IPS-15b (cell line): ENCODE data around the gene FCHO1.

Experiments used
- H3K27me3 ChIP-seq: one replicate; pipeline ENCODE4 v1.6.1; 2013; ENCODE audit warnings: low read length; ENCODE audit not compliant: control insufficient read depth, insufficient read depth
- H3K36me3 ChIP-seq: one replicate; pipeline ENCODE4 v1.6.1; 2013; ENCODE audit warnings: low read length; ENCODE audit not compliant: control insufficient read depth, insufficient read depth
- H3K4me1 ChIP-seq: one replicate; pipeline ENCODE4 v1.6.1; 2013; ENCODE audit warnings: mild to moderate bottlenecking, low read length; ENCODE audit not compliant: control insufficient read depth, insufficient read depth
- H3K4me3 ChIP-seq: one replicate; pipeline ENCODE4 v1.5.1; 2013; ENCODE audit warnings: low read depth, low read length
- H3K9ac ChIP-seq: one replicate; pipeline ENCODE4 v1.6.1; 2013; ENCODE audit warnings: low read depth, mild to moderate bottlenecking, low read length
- H3K9me3 ChIP-seq: one replicate; pipeline ENCODE4 v1.6.1; 2013; ENCODE audit warnings: mild to moderate bottlenecking, low read length; ENCODE audit not compliant: control insufficient read depth, insufficient read depth

The FCHO1 gene

GRCh38 chr19:17829855-17830566 is 78.7 kb downstream of the FCHO1 start:
- Histone ChIP-seq H3K36me3 (peaks cover 2% of the 10 kb centered on the region), H3K9ac (peak overlapping the region; percentile 83), H3K27me3 (peaks cover 3% of the 10 kb centered on the region), H3K4me1 (peaks cover 2% of the 10 kb centered on the region), H3K4me3 (peak overlapping the region; percentile 97), H3K9me3 (no peaks in the 10 kb centered on the region)

DNA sequence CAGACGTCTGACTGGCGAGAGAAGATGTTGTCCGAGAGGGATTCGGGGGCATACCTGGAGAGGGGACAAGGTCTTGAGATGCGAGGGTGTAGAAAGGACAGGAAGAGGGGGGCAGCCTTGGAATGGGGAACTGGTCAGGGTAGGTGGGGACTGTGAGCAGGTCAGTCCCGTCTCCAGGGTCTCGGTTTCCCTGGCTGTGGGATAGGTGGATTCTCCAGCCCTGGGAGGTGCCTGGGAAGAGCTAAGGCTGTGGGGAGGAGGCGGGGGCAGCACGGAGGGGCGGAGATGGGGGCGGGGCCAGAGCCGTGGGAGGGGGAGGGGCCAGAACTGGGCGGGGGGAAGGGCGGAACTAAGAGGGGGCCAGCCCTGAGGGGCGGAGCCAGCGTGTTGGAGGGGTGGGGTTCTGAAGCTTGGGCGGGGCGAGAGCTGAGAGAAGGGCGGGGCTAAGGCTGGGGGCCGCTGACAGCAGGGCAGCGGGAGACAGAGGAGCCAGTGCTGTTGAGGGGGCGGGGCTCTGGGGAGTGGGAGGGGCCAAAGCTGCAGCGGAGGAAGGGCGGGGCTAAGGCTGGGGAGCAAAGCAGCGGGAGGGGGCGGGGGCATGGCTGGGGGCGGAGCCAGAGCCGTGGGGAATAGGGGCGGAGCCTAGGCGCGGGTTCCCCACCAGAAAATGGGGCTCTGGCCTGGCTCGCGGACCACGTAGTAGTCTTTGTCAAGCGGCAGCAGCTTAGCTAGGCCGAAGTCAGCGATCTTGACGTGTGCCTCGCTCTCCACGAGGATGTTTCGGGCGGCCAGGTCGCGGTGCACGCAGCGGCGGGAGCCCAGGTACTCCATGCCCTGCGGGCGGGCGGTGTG is 79.5 kb downstream of the FCHO1 start:
- H3K36me3 ChIP-seq = peaks cover 2% of the 10 kb centered on the region
- no peaks in the 10 kb centered on the region for H3K9me3 ChIP-seq
- H3K4me3 ChIP-seq = peak overlapping the region; percentile 97
- H3K9ac ChIP-seq = peak overlapping the region; percentile 83
- H3K27me3 ChIP-seq = peaks cover 3% of the 10 kb centered on the region
- H3K4me1 ChIP-seq = peaks cover 2% of the 10 kb centered on the region

DNA sequence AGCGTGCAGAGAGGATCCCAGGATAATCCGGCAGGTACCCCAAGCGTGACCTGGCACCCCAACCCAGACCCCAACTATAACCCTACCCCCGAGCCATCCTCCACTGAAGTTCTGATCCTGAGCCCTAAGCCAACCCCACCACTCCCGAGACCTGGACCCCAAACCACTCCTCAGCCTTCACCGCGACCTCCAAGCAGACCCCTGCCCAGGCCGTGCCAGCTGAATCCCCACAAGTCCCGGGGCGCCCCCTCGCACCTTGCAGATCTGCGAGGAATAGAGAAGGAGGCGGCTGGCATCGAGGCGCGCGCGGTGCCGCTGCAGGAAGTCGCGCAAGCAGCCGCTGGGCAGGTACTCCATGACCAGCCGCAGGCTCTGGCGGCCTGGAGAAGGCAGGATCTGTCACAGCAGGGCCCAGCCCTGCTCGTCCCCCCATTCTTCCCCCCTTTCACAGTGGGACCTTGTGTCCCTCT is 80.2 kb downstream of the FCHO1 start:
- peak overlapping the region; percentile 89 for H3K4me3 ChIP-seq
- H3K9me3 ChIP-seq = no peaks in the 10 kb centered on the region
- H3K36me3 ChIP-seq = peaks cover 2% of the 10 kb centered on the region
- H3K9ac ChIP-seq = peak overlapping the region; percentile 54
- peaks cover 3% of the 10 kb centered on the region for H3K27me3 ChIP-seq
- H3K4me1 ChIP-seq = peaks cover 2% of the 10 kb centered on the region

DNA sequence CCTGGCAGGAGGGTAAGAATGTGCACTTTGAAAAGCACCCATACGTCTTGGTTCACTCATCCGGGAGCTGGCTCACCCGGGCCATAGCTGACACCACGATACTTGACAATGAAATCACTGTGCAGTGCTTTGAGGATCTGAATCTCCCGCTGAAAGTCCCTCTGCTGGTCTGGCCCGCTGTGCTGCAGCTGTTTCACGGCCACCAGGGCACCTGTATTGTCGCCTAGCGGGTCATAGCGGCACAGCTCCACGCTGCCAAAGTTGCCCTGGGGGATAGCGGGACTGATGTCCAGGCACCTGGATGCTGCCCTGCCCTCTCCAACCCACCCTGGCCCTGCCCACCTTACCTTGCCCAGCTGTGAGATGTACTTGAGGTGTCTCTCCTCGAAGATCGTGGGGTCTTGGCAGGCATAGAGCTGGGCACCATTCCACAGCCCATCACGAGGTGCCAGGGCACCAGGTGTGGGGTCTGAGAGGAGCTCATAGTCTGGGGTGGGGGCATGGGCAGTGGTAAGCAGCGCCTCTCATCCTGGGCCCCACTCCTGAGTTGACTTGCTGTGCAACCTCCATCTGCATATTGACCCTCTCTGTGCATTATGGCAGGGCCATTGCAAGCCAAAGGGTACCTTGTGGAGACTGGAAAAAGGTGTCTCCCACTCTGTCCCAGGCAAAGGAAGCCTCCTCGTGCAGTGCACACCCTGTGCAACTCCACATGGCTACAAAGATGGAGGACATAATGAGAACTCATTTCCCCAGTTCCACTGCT is 81.3 kb downstream of the FCHO1 start:
- H3K9me3 ChIP-seq = no peaks in the 10 kb centered on the region
- no peak overlapping the region for H3K9ac ChIP-seq
- H3K27me3 ChIP-seq = peaks cover 3% of the 10 kb centered on the region
- H3K36me3 ChIP-seq = no peaks in the 10 kb centered on the region
- H3K4me1 ChIP-seq = peaks cover 2% of the 10 kb centered on the region
- no peak overlapping the region for H3K4me3 ChIP-seq

- Histone ChIP-seq H3K9ac (no peak overlapping the region), H3K27me3 (peaks cover 7% of the 10 kb centered on the region), H3K36me3 (no peaks in the 10 kb centered on the region), H3K4me3 (no peak overlapping the region), H3K9me3 (no peaks in the 10 kb centered on the region), H3K4me1 (peaks cover 2% of the 10 kb centered on the region)
These were observed 83.3 kb downstream of the FCHO1 start for GRCh38 chr19:17834350-17835181.

DNA sequence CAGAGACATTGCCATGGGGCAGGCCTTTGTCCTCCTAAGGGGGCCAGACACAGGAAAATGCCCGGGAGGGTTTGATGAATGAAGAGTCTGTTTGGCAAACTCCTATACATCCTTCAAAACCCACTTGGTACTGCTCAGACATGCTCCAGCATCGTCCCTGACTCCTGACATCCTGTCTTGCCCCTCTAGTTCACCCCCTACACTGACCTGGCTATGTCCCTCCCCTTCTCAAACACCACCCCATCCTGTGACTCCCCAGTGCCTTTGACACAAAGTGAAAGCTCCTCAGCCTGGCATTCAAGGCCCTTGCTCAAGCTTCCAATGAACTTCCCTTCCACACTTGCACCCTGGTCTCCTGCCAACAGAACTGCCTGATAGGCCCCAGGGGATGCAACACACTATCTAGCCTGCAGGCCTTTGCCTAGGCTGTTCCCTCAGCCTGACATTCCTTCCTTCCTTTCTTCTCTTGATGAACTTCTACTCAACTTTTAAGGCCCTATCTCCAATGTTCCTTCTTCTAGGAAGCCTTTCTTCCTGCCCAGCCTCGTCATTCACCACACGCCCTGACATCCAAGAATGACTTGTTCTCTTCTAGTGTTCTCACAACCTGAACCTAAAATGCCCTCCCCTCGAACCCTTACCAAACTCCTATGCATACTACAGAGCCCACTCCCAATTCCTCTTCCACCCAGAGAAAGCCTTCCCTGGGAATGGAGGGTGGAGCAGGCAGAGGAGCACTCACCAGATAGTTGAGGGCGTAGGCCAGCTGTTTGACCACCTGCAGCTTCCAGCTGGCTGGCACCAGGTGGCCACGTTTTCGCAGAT is 84.1 kb downstream of the FCHO1 start:
- Histone ChIP-seq H3K36me3 (no peaks in the 10 kb centered on the region), H3K4me3 (no peak overlapping the region), H3K27me3 (peaks cover 9% of the 10 kb centered on the region), H3K9ac (no peak overlapping the region), H3K9me3 (no peaks in the 10 kb centered on the region), H3K4me1 (peaks cover 2% of the 10 kb centered on the region)

- Histone ChIP-seq H3K4me3 (no peak overlapping the region), H3K9ac (no peak overlapping the region), H3K36me3 (no peaks in the 10 kb centered on the region), H3K27me3 (peaks cover 15% of the 10 kb centered on the region), H3K4me1 (peaks cover 2% of the 10 kb centered on the region), H3K9me3 (no peaks in the 10 kb centered on the region)
These were observed 85.3 kb downstream of the FCHO1 start for GRCh38 chr19:17836530-17836929.

GRCh38 chr19:17837972-17838371 is 86.7 kb downstream of the FCHO1 start:
- Histone ChIP-seq H3K9me3 (no peaks in the 10 kb centered on the region), H3K4me3 (no peak overlapping the region), H3K4me1 (peaks cover 2% of the 10 kb centered on the region), H3K9ac (no peak overlapping the region), H3K36me3 (no peaks in the 10 kb centered on the region), H3K27me3 (peaks cover 18% of the 10 kb centered on the region)
